Activated T-helper 1 cell treated with anti-CD3 and anti-CD28 coated beads, Interleukin-2, amount 50 U/mL, for 16 hours (primary cell): ENCODE measurements around the gene ZNF654.
"Not testable (repeated sequence)": the region's sequence is repeated elsewhere in the genome, so short reads cannot be mapped to it uniquely, and the experiment has no call there.

Experiments
- DNase-seq, 2 donors: peaks; one replicate each; pipeline ENCODE4 v3.0.0-alpha.2; 2020; ENCODE audit warnings: low read depth in 1 of 2, low spot score in 1 of 2

The ZNF654 gene

GRCh38 chr3:88137836-88138235 lies 78.8 kb downstream of the ZNF654 start:
- DNase-seq = no peak

GRCh38 chr3:88141458-88142083 lies 82.5 kb downstream of the ZNF654 start:
- no peak for DNase-seq

DNA sequence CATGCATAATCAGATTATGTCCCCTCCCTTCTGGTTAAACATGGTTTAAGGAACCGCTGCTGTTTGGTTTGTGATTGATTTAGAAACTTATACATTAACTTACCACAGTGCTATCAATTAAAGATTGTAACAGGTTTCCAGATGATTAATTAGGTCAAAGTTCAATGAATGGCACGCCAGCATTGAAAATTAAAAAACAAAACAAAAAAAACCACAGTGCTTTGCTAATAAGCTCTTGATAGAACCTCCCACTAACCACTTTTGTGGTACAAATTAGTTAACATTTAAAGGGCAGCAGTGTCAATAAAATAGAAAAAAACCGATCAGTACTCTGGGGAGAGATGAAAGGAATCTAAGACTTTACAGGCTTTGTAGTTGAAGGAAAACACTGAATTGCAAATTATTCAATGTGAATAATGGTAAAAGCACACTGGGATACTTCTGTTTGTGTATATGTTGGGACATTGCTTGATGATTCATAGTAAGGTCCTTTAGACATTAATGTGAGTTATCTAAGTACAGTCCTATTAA lies 83.1 kb downstream of the ZNF654 start:
- DNase-seq = no peak

- no peak for DNase-seq
These were observed 88.2 kb downstream of the ZNF654 start for GRCh38 chr3:88147261-88147660.

DNA sequence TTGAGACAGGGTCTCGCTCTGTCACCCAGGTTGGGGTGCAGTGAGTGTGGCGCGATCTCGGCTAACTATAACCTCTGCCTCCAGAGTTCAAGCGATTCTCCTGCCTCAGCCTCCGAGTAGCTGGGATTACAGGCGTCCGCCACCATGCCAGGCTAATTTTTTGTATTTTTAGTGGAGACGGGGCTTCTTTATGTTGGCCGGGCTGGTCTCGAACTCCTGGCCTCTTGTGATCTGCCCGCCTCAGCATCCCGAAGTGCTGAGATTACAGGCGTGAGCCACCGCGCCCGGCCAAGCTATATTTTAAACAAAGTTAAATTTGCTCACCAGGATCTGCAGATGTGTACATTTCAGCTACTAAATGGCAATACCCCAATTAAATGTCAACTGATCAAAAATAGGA lies 89.6 kb downstream of the ZNF654 start:
- no peak for DNase-seq

DNA sequence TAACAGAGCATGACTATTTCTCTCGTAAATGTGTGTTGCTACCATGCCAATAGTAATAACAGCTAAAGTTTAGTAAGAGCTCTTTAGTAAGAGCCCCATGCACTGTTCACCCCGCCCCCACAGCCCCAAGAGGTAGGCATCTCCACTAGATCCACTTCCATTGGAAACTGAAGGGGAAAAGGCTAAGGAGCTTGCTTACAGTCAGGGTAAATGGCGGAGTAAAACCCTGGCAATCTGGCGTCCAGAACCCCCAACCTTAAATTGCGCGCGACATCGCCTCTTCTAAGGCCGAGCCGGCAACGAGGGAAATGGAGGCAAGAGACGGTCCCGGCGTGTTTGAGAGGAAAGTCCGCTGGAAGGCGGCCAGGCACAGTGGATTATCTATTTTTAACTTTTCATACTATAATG lies 90.0 kb downstream of the ZNF654 start:
- no peak for DNase-seq

- peak; percentile 60 to 65 for DNase-seq
These were observed 90.7 kb downstream of the ZNF654 start, which contains the start of gene C3orf38 for GRCh38 chr3:88149509-88150362. C3orf38 (plus strand) TSS chr3:88149959; CDS start chr3:88150053, 94 bp downstream.

GRCh38 chr3:88150371-88150770 lies 91.3 kb downstream of the ZNF654 start:
- DNase-seq = no peak

DNA sequence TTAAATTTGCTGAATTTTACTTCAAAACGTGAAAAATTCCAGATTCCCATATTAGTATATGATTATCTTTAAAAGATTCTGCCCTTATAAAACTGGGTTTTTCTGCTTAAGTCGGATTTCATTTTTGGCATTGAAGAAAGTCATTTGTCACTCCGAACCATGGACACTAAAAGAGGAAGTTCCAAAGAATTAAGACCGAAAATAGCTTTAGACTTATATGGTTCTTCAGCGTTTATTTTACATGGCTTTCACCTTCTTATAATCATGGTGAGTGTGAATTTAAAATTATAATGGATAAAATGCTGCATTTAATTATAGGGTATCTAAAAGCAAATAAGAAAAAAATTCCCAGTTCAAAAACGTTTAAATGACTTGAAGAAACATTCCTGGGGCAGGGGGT lies 91.8 kb downstream of the ZNF654 start:
- no peak for DNase-seq

GRCh38 chr3:88151358-88151757 lies 92.3 kb downstream of the ZNF654 start:
- DNase-seq = no peak

- DNase-seq = no peak
These were observed 93.8 kb downstream of the ZNF654 start for GRCh38 chr3:88152841-88153240.

DNA sequence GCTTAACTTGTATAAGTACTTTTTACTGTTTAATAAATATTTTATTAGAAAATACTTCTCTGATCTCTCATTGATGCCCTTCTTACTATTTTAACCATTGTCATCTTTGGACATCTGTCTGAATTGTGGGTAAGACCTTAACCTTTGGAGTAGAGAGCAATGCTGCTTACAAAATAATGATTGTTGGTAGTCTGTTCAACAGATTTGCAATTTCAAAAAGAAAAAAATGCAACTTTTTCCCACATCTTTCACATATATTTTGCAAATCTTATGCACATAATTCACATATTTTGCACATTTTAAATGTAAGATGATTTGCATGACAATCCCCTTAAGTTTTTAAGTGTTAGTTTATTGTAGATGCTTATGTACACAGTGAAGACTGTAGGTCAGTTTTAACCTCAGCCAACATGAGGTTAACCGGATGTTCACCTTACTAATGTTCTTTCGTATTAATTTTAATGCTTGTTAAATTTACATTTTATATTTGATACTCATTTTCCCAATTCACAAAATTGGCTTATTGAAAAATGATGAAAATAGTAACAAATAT lies 107.4 kb downstream of the ZNF654 start:
- DNase-seq = no peak

DNA sequence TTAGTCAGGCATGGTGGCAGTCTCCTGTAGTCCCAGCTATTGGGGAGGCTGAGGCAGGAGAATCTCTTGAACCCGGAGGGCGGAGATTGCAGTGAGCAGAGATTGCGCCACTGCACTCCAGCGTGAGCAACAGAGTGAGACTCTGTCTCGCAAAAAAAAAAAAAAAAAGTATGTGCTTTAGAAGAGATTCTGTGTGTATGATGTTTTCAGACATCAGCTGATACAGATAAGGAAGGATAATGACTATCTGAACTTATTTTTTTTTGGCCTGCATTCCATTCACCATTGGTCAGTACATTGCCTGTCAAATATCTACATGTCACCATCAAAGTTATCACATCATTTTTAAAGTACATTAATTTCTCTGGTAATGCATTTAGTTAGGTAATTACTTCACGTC lies 108.1 kb downstream of the ZNF654 start:
- no peak for DNase-seq

DNA sequence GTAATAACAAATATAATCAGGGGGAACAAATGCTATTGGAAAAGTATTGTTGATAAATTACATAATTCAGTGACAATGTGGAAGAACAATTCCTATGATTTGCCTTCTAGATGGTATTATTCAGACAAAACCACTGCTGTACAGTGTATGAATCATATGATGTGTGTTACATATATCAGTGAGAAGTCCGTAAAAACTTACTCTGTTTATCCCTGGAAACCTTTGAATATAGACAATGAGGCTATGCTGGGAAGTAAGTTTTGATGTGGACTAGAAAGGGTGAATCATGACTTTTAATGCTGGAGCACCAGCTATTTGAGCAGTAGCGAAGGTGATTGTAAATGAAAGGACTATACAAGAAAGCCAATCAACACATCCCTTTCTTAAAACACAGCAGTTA lies 108.6 kb downstream of the ZNF654 start:
- no peak for DNase-seq

DNA sequence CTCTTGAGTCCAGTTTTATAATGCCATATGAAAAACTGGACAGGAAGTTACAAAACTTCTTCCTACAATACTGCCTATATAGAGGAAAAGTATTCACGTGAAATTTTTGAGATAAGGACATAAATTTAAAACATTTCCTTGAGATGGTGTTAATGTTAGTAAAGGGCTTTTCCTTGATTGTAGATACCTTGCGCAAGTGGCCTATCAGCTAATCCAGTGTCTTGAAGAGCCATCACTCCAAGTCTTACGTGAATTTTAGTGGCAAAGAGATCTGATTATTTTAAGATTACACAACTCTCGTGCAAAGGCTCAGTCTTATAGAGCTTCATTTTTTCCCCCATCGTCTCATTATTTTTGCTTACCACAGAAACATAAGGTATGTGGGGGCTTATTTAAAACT lies 109.1 kb downstream of the ZNF654 start:
- DNase-seq = no peak

DNA sequence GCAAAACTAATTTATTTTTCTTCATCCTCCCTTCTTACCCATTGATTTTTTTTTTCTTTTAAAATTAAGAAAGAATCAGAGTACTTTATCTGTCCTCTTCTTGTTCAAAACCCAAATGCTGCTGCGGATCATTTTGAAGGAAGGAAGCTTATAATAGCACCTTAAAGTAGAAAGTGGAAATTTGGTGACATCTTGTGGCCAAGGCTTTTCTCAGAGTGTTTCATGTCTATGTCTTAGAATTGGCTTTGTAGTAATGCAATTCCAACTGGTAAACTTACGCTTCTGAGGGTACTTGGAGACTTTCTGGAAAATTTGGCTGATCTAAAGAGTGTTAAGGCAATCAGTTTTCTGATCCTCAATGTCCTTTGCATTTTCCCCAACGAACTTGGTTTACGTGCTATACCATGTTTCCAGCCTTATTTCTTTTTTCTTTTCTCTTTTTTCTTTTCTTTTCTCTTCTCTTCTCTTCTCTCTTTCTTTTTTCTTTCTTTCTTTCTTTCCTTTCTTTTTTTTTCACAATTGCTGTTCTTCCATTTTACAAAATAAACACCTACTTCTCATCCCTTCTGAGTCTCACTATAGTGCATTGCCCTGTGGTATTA lies 121.4 kb downstream of the ZNF654 start:
- DNase-seq = no peak

- DNase-seq = not testable (repeated sequence)
These were observed 123.3 kb downstream of the ZNF654 start for GRCh38 chr3:88182165-88182918.

GRCh38 chr3:88188436-88188835 lies 129.4 kb downstream of the ZNF654 start:
- DNase-seq = no peak

- DNase-seq = no peak
These were observed 130.3 kb downstream of the ZNF654 start for GRCh38 chr3:88189361-88189810.

- DNase-seq = no peak
These were observed 132.9 kb downstream of the ZNF654 start for GRCh38 chr3:88191872-88192409.
